ENCODE measurements around the gene NME8.
A peak's percentile ranks its signal among the peaks of the same experiment; 100 is the strongest.

NME8 gene

DNA sequence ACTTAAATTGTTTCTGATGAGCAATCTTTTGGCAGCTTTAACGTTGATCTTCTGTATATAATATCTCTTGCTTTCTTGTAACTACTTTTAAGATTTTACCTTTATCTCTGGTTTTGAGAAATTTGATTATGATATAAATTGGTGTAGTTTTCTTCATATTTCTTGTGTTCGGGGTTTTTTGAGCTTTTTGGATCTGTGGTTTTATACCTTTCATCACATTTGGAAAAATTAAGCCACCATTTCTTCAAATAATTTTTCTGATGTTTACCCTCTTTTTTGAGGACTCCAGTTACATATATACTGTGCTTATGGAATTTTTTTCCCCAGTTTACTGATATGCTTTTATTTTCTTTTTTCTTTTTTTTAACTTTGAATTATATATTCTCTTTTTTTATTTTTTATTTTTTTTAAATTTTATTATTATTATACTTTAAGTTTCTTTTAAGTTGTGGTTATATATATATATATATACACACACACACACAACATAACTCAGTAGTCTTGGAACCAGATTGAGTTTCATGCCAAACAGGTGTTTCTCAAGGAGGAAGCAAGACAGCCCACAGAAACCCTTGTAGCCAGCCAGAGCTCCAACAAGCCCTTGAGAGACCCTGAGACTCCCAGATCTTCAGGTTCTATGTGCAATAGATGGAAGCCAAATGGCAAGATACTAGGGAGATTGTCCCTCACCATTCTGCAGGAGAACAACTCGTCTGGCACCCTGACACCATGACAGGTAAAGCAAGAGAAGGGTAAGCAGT is 27.5 kb upstream of the NME8 start:
- Histone ChIP-seq H3K4me2 (ENCODE audit: low read depth, low read length) (peak overlapping the region; percentile 36), H2AFZ (ENCODE audit: low read length) (no peak overlapping the region), H3K79me2 (ENCODE audit: low read length) (no peaks in the 10 kb centered on the region), H3K27me3 (replicated peaks; ENCODE audit: insufficient read depth, low read length) (no peaks in the 10 kb centered on the region), H3F3A (ENCODE audit: insufficient read depth, low read length) (peaks cover 17% of the 10 kb centered on the region), H3K9me3 (replicated peaks; ENCODE audit: insufficient read depth, low read length) (no peaks in the 10 kb centered on the region), H3K36me3 (replicated peaks; ENCODE audit: insufficient read depth, low read length) (no peaks in the 10 kb centered on the region), H3K9me2 (replicated peaks; ENCODE audit: insufficient read depth, low read length) (no peaks in the 10 kb centered on the region), H3K9ac (ENCODE audit: low read length) (no peak overlapping the region), H3K27ac (ENCODE audit: low read length) (peak overlapping the region; percentile 43; the same call in 1 of the 2 replicates), H4K20me1 (ENCODE audit: insufficient read depth, low read length) (no peaks in the 10 kb centered on the region), H3K4me1 (ENCODE audit: low read length) (peaks cover 57% of the 10 kb centered on the region), H3K4me3 (ENCODE audit: low read length) (peak overlapping the region; percentile 1; the same call in 1 of the 2 replicates)
- DNase-seq, result peak; percentile 87
- TF ChIP-seq EZH2phosphoT487 (IDR thresholded peaks at IDR 0.05; ENCODE audit: low read length) (no peak), EZH2 (optimal IDR thresholded peaks at IDR 0.05; ENCODE audit: low read depth, low read length) (no peak)
- TF ChIP-seq, protein P1, sequence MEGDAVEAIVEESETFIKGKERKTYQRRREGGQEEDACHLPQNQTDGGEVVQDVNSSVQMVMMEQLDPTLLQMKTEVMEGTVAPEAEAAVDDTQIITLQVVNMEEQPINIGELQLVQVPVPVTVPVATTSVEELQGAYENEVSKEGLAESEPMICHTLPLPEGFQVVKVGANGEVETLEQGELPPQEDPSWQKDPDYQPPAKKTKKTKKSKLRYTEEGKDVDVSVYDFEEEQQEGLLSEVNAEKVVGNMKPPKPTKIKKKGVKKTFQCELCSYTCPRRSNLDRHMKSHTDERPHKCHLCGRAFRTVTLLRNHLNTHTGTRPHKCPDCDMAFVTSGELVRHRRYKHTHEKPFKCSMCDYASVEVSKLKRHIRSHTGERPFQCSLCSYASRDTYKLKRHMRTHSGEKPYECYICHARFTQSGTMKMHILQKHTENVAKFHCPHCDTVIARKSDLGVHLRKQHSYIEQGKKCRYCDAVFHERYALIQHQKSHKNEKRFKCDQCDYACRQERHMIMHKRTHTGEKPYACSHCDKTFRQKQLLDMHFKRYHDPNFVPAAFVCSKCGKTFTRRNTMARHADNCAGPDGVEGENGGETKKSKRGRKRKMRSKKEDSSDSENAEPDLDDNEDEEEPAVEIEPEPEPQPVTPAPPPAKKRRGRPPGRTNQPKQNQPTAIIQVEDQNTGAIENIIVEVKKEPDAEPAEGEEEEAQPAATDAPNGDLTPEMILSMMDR (IDR thresholded peaks at IDR 0.05; ENCODE audit: low read length), result no peak

DNA sequence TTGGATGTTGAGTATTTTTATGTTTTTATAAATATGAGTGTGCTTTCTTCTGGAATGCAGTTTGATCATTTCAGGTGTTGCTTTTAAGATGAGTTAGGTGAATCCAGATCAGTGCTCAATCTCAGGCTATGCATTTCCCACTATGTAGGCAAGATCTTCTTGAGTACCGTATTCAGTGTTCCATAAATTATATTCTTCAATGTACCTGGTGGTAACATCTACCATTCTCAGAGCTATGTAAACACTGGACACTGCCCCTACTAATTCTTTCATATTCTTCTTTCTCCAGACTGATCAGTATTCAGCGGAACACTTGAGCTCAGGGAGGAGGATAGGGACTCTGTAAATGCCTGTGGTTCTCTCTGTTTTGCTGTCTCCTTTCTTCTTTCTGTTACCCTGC is 25.5 kb upstream of the NME8 start:
- Histone ChIP-seq H3K9me3 (replicated peaks; ENCODE audit: insufficient read depth, low read length) (no peaks in the 10 kb centered on the region), H3K27ac (ENCODE audit: low read length) (no peak overlapping the region), H3K79me2 (ENCODE audit: low read length) (no peaks in the 10 kb centered on the region), H3K36me3 (replicated peaks; ENCODE audit: insufficient read depth, low read length) (no peaks in the 10 kb centered on the region), H3K4me3 (ENCODE audit: low read length) (no peak overlapping the region), H3F3A (ENCODE audit: insufficient read depth, low read length) (peaks cover 7% of the 10 kb centered on the region; the same call in 1 of the 2 replicates), H3K4me2 (ENCODE audit: low read depth, low read length) (0 out of 2 replicates have a peak overlapping the region, but pooled peaks have one; percentile 36), H2AFZ (ENCODE audit: low read length) (no peak overlapping the region), H3K9me2 (replicated peaks; ENCODE audit: insufficient read depth, low read length) (no peaks in the 10 kb centered on the region), H3K4me1 (ENCODE audit: low read length) (peaks cover 53% of the 10 kb centered on the region), H3K9ac (ENCODE audit: low read length) (no peak overlapping the region), H4K20me1 (ENCODE audit: insufficient read depth, low read length) (no peaks in the 10 kb centered on the region), H3K27me3 (replicated peaks; ENCODE audit: insufficient read depth, low read length) (no peaks in the 10 kb centered on the region)
- TF ChIP-seq EZH2phosphoT487 (IDR thresholded peaks at IDR 0.05; ENCODE audit: low read length), result no peak
- TF ChIP-seq, protein P1 (IDR thresholded peaks at IDR 0.05; ENCODE audit: low read length), result no peak
- TF ChIP-seq EZH2 (optimal IDR thresholded peaks at IDR 0.05; ENCODE audit: low read depth, low read length), result no peak
- no peak for DNase-seq

GRCh38 chr7:37823557-37823956 is 24.8 kb upstream of the NME8 start:
- H3K4me3 ChIP-seq (ENCODE audit: low read length), result no peak overlapping the region
- DNase-seq, result no peak
- no peak overlapping the region for H2AFZ ChIP-seq (ENCODE audit: low read length)
- H3K27ac ChIP-seq (ENCODE audit: low read length), result no peak overlapping the region
- no peaks in the 10 kb centered on the region for H3K79me2 ChIP-seq (ENCODE audit: low read length)
- no peak overlapping the region for H3K4me2 ChIP-seq (ENCODE audit: low read depth, low read length)
- no peaks in the 10 kb centered on the region for H4K20me1 ChIP-seq (ENCODE audit: insufficient read depth, low read length)
- TF ChIP-seq EZH2phosphoT487 (IDR thresholded peaks at IDR 0.05; ENCODE audit: low read length) (no peak), EZH2 (optimal IDR thresholded peaks at IDR 0.05; ENCODE audit: low read depth, low read length) (no peak)
- TF ChIP-seq, protein P1 (IDR thresholded peaks at IDR 0.05; ENCODE audit: low read length), result no peak
- H3K36me3 ChIP-seq (replicated peaks; ENCODE audit: insufficient read depth, low read length), result no peaks in the 10 kb centered on the region
- peaks cover 7% of the 10 kb centered on the region; the same call in 1 of the 2 replicates for H3F3A ChIP-seq (ENCODE audit: insufficient read depth, low read length)
- no peaks in the 10 kb centered on the region for H3K9me3 ChIP-seq (replicated peaks; ENCODE audit: insufficient read depth, low read length)
- H3K9me2 ChIP-seq (replicated peaks; ENCODE audit: insufficient read depth, low read length), result no peaks in the 10 kb centered on the region
- no peak overlapping the region for H3K9ac ChIP-seq (ENCODE audit: low read length)
- H3K27me3 ChIP-seq (replicated peaks; ENCODE audit: insufficient read depth, low read length), result no peaks in the 10 kb centered on the region
- H3K4me1 ChIP-seq (ENCODE audit: low read length), result peaks cover 53% of the 10 kb centered on the region
